ENCODE results near the gene PI4KA.

- no peak for TF ChIP-seq POLR2A (IDR thresholded peaks at IDR 0.05)
- TF ChIP-seq CTCF (IDR thresholded peaks at IDR 0.05): no peak
Observed at GRCh38 chr22:20746431-20747189, 112.0 kb downstream of the PI4KA start.

All from breast epithelium (tissue), 3 donors.